ENCODE measurements around the gene TMEM184B.
A peak's percentile ranks its signal among the peaks of the same experiment; 100 is the strongest.
"Not testable (repeated sequence)": the region's sequence is repeated elsewhere in the genome, so short reads cannot be mapped to it uniquely, and the experiment has no call there.

Gene TMEM184B

GRCh38 chr22:38246046-38246658 lies 26.7 kb downstream of the TMEM184B start:
- no peak for DNase-seq

- no peak for DNase-seq
Observed at GRCh38 chr22:38244106-38244505, 28.7 kb downstream of the TMEM184B start.

DNA sequence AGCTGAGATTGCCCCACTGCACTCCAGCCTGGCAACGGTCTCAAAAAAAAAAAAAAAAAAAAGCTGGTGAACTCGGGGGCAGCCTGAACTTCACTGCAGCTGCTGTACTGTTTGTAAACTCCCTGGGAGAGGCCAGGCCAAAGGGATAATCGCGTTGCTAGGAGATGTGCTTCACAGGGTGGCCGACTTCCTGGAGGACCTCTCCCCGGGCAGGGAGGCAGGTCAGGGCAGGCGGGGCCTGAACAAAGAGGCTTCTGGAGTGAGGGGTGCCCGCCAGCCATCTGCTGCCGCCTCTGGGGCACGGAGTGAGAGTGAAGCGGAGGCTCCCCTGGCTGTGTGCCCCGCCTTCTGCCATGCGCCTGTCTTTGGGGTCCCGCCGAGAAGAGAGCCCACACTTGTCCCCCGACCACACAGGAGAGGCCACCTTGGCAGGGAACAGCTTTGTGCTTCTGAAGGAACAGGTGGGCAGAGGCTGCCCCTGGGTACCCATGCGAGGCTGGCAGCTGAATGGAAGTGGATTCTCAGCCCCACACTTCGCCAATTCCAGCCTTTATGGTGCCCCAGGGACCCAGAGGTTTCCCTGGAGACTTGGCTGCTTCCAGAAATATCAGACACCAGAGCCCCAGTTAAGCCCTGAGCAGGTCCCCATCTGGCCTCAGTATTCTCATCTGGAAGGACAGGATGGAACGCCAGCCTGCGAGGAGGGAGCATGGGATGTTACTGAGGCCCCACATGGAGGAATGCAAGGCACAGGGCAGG lies 29.6 kb downstream of the TMEM184B start:
- DNase-seq: peak; percentile 97

DNA sequence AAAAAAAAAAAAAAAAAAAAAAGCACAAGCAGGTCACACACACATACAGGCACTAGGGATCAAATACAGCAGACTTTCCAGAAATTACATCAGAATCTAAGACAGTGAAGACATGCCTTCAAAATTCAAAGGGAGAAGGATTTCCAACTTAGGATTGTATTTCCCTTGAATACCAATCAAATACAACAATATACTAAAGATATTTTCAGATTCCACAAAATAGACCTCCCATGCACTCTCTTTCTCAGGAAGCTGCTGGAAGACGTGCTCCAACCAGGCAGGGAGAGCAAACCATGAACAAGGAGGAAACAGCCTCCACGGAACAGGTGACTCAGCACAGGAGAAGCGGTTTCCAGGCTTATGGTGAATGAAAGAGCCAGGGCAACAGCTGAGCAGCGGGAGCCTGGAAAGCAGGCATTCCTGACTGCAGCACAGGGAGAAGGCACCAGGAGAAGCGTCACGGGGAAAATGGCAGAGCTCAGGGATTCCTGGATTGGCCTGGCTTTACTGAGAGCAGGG lies 32.0 kb downstream of the TMEM184B start:
- DNase-seq: no peak

GRCh38 chr22:38239101-38239761 lies 33.6 kb downstream of the TMEM184B start:
- DNase-seq: peak; percentile 23

- DNase-seq: no peak
Observed at GRCh38 chr22:38238519-38239071, 34.2 kb downstream of the TMEM184B start.

GRCh38 chr22:38236786-38237185 lies 36.0 kb downstream of the TMEM184B start:
- no peak for DNase-seq

- no peak for DNase-seq
Observed at GRCh38 chr22:38235240-38235850, 37.5 kb downstream of the TMEM184B start.

GRCh38 chr22:38233856-38234255 lies 39.0 kb downstream of the TMEM184B start:
- not testable (repeated sequence) for DNase-seq

- DNase-seq: no peak
Observed at GRCh38 chr22:38233427-38233826, 39.4 kb downstream of the TMEM184B start.

DNA sequence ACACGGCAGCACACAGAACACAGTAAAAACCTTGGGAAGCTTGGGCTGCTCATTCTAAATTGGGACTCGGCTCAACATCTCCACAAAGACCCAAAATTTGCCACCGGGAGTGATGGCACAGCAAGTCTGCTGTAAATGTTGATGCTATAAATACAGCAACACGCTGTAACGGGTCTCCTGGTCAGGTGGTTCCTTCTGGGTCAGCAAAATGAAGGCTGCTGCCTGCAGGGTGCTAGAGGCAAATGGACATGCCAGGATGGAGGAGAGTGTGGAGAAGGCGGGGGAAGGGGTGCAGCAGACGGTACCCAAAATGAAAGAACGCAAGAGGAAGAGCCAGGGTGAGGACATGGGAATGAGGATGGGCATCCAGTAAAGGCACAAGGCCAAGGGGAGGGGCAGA lies 40.6 kb downstream of the TMEM184B start:
- no peak for DNase-seq

DNA sequence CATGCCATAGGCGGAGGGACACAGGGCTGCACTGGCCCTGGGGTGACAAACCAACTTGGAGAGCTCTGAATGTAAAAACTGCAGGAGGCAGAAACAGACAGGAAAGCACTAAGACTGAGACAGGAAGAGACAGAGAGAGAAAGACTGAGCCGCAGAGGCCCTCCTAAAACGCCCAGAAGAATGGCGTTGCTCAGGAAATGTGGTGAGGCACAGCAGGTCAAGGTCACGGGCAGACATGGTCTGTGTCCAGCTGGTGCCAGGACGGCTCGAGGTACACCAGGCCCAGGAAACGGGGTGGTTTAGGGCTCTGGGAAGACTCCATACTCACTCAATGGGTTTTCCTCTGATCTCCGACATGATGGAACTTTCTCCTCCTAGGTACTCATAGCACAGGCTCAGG lies 41.9 kb downstream of the TMEM184B start:
- DNase-seq: no peak

DNA sequence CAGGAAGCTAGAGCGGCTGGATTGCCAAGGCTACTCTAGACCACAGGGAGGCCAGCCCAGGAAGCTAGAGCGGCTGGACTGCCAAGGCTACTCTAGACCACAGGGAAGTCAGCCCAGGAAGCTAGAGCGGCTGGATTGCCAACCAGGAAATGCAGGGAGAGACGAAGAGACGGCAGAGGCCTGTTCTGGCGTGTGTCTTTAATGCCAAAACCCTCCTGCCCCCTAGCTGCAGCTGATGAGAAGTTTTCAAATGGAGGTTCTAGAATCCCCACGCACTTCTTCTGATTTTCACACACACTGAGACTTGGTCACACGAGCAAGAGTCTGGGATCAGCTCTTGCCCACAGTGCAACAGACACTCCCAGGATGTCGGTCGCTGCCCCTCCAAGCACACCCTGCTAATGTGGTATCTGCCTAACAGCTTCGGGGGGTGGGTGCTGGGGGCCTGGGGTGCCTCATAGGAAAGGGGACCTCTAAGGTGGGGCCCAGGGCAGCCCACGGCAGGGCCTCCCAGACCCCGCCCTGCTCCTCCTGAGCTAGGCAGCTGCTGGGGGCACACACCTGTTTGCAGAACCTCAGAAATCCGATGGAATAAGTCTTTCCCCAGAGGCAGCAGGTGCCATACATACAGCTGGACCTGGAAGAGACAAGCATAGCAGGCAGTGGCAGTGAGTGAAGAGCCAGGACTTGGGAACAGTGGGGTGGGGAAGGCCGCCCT lies 42.5 kb downstream of the TMEM184B start:
- no peak for DNase-seq

GRCh38 chr22:38228873-38229740 lies 43.7 kb downstream of the TMEM184B start:
- DNase-seq: no peak

- no peak for DNase-seq
Observed at GRCh38 chr22:38228326-38228872, 44.4 kb downstream of the TMEM184B start.

DNA sequence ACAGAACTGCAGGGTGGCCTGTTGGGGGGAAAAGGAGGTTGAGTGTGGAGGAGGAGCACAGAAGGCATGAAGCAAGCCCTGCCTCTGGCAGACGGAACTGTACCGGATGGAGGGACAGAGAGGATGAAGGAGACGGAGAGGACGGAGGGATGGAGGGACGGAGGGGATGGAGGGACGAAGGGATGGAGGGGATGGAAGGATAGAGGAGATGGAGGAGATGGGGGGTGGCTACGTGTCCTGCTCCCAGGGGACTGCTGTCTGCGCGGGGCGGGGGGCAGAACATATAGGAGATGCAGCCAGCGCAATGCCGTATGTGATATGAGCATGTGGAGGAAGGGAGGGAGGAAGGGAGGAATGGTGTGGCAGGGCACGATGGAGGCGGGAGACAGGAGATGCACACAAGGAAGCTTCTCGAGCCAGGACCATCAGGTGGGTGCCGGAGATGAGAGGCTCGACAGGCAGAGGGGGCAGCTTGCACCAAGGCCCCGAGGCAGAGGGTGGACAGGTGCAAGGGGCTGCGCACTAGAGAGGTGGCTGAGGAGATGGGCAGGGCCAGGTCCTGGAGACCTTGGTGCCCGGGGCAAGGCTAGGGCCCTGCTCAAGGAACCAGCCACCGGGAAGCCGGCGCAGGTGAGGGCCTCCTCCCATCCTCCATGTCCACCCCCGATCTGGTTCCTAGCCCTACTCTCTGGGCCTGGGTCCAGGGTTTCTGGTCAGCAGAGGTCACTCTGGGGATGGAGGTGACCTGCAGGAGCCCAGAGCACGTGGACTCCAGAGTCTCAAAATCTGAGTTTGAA lies 45.8 kb downstream of the TMEM184B start:
- no peak for DNase-seq

- DNase-seq: no peak
Observed at GRCh38 chr22:38223289-38223960, 49.4 kb downstream of the TMEM184B start.

DNA sequence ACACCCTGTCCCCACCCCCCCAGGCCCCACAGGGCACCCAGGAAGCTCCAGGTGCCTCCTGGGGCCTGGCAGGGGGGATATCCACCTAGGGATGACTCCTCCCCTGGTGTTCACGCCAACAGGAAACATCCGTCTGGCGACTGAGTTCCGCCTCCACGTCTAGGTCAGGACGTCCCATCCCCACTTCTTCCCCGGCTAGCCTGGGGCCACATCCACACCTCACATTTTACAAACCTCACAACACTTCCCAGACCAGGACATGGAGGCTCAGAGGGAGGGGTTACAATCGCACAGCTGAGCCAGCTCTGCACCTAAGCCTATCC lies 50.1 kb downstream of the TMEM184B start:
- DNase-seq: no peak

GRCh38 chr22:38221908-38222796 lies 50.7 kb downstream of the TMEM184B start:
- DNase-seq: no peak

All from NCI-H1092 (cell line).